ENCODE measurements around the gene HOXC6.

GRCh38 chr12:53978477-53979356 is 49.5 kb upstream of the HOXC6 start:
- TF ChIP-seq CTCF (conservative IDR thresholded peaks at IDR 0.05; ENCODE audit: low read depth in 2 of 2) = no peak
- peak; percentile 31 for TF ChIP-seq EZH2phosphoT487 (IDR thresholded peaks at IDR 0.05; ENCODE audit: unreplicated experiment)
- no peak for TF ChIP-seq REST (IDR thresholded peaks at IDR 0.05; ENCODE audit: unreplicated experiment)
- TF ChIP-seq EZH2 (IDR thresholded peaks at IDR 0.05; ENCODE audit: low read depth, unreplicated experiment) = peak; percentile 90
- no peak for TF ChIP-seq JUNB (IDR thresholded peaks at IDR 0.05; ENCODE audit: unreplicated experiment)
- no peak for TF ChIP-seq POLR2AphosphoS5 (IDR thresholded peaks at IDR 0.05; ENCODE audit: low read depth)
- TF ChIP-seq CREB1 (CRISPR knock-in tag; IDR thresholded peaks at IDR 0.05; ENCODE audit: low read depth) = no peak
- TF ChIP-seq ETS1 (IDR thresholded peaks at IDR 0.05) = no peak
- TF ChIP-seq NANOG (IDR thresholded peaks at IDR 0.05; ENCODE audit: borderline replicate concordance) = no peak
- no peak for TF ChIP-seq STAT1 (IDR thresholded peaks at IDR 0.05; ENCODE audit: unreplicated experiment)
- no peak for TF ChIP-seq ZNF462 (CRISPR knock-in tag; IDR thresholded peaks at IDR 0.05)

Measured in GM23338 (cell line).